GM19035 (cell line): ENCODE results near the gene ENOX2.

Experiments
- ATAC-seq: cut with Tn5 transposase; IDR thresholded peaks from one replicate; pipeline ENCODE4 v1.9.1; 2021; ENCODE audit not compliant: unreplicated experiment

The ENOX2 gene

GRCh38 chrX:130702867-130703707 lies 199.9 kb downstream of the ENOX2 start:
- no peak for ATAC-seq

DNA sequence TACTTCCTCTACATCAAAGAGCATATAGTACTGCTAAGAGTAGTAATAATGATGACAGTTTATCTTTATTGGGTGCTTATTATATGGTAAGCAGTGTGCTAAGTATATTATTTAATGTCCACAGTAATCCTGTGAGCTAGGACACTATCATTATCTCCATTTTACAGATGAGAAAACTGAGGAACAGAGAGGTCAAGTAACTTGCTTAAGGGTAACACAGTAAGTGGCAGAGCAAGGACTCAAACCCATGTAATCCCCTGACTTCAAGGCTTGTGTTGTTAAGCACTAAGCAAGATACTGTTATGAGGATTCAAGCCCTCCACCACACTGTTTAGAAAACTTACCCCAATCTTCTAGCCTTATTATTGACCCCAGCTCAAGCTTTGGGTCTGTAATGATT lies 202.4 kb downstream of the ENOX2 start:
- no peak for ATAC-seq

- ATAC-seq = no peak
Observed at GRCh38 chrX:130699618-130700017, 203.4 kb downstream of the ENOX2 start.

- no peak for ATAC-seq
Observed at GRCh38 chrX:130696542-130696941, 206.5 kb downstream of the ENOX2 start.

DNA sequence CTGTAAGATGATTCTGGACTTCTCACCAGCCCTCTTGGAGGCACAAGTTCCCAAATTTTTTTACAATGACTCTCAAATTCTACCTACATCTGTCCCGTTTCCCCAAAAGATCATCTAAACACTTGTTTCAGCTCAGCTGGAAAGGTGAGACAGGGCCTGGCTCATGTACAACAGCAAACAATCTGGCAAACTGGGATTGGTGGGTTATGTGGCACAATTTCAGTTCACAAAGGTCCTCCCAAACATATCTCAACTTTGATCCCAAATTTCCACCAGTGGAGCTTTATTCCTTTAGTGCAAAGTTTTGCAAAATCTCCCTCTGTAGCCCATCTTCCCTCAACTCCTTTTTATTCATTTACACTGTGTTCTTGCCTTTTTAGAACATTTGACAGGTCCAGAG lies 207.1 kb downstream of the ENOX2 start:
- no peak for ATAC-seq

GRCh38 chrX:130694983-130695382 lies 208.0 kb downstream of the ENOX2 start:
- ATAC-seq = no peak

- no peak for ATAC-seq
Observed at GRCh38 chrX:130691576-130691975, 211.4 kb downstream of the ENOX2 start.

DNA sequence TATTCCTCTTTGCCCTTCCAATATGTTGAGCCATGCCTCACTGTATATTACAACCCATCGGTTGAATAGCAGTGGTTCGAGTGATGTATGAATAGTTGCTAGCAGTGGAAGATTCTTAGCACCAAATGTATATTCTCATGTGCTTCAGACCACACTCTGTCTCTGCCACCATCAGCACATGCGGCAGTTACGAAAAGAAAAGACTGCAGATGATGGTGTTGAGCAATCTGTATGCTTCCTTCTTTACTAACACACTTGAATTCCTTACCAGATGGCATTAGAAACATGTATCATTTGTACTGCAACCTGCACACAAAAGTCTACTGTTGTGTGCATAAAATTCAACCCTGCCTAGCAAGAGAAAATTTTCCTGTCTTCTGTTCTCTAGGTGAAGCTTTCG lies 214.6 kb downstream of the ENOX2 start:
- no peak for ATAC-seq

DNA sequence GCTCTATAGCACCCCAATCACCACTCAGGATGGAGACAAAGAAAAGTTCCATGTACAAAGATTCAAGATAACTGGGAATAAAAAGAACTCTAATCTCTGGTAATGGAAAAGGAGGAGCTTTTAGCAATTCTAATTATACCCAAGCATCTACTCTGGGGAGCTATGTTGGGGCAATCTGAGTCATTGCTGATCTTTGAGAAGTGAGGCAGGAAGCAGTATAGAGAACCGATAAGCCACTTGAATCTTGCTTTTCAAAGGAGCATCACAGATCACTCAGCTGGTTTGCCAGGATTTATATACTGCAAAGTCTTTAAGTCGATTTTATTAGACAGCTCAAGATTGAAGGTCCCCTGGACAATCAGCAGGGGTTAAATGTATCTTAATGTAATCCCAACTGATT lies 220.0 kb downstream of the ENOX2 start:
- ATAC-seq = no peak

GRCh38 chrX:130680164-130681035 lies 222.6 kb downstream of the ENOX2 start:
- ATAC-seq = no peak

DNA sequence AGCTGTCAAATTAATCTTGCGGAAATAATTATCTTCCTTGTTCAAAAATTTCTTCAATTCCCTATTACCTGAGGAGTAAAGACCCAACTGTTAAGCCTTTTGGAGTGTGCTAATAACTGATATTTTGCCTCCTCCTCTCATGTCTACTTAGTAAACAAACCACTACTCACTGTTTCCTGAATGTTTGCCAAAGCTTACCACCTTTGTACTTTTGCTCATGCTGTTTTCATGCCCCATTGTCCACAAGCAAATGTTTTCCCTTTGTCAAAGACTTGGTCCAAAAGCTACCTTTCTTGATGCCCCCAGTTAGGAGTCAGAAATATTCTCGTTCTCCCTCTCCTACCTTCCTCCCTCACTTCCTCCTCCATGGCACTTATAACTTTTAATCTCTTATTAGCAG lies 226.1 kb downstream of the ENOX2 start:
- no peak for ATAC-seq

DNA sequence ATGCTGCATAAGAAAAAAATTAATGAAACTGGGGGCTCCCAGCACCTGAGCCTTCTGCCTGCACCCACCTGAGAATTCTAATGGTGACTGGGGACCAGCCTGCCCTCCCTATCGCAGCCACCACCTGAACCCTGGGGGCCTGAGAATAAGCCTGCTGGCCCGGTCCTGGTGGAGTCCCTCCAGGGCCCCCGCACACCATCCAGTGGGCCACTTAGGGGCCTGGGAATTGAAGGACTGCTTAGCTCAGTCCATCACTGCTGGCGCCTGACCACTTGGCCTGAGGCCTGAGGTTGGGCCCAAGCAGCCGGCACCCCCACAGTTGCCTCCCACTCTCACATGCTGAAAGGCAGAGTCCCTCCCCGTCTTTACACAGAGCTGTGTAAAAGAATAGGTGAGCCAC lies 230.8 kb downstream of the ENOX2 start:
- no peak for ATAC-seq

DNA sequence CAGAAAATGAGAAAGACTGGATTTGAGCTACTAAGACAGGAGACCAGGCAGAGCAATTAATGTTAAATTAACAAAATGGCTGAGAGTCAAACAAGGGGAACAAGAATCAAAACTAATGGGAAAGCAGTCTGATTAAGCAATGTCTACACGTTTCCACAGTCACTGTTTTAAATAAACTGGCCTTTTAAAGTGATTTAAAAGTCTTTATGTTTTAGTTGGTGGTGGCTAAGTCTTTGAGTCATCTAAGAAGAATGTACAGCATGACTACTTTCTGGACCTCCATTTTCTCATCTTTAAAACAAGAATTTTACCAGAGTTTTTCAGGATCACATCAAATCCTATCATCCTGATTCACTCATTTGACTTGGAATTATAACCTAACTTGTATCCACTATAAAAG lies 233.8 kb downstream of the ENOX2 start:
- no peak for ATAC-seq

- no peak for ATAC-seq
Observed at GRCh38 chrX:130665263-130665662, 237.7 kb downstream of the ENOX2 start.

- no peak for ATAC-seq
Observed at GRCh38 chrX:130658310-130658709, 244.7 kb downstream of the ENOX2 start.

- ATAC-seq = no peak
Observed at GRCh38 chrX:130654409-130654950, 248.5 kb downstream of the ENOX2 start.

DNA sequence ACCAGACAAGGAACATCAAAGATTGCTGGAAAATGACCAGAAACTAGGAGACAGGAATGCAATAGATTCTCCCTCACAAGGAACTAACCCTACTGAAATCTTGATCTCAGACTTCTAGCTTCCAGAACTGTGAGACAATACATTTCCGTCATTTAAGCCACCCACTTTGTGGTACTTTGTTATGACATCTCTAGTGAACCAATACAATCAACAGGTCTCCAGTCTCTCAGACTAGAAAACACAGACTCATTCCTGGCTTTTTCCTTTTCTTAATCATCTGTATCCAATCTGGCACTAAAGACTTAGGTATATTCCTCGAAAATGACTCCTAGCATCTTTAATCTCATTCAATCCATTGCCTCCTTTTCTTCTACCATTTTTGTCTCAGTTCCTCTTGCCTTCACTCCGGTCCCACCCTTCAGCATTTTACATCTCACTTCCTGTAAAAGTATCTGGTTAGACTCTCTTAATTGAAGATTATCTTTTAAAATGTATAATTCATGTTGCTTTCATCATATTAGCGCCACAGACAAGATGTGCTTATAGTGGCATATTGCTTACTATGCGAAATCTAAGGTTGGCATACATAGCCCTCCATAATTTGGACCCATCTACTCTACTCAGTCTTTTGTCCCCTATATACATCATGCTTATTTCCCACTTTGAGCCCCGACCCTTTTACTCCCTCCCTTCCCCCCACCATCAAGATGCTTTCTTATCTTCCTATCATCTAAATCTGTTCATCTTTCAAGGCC lies 250.0 kb downstream of the ENOX2 start:
- no peak for ATAC-seq

GRCh38 chrX:130649738-130650137 lies 253.3 kb downstream of the ENOX2 start:
- no peak for ATAC-seq

DNA sequence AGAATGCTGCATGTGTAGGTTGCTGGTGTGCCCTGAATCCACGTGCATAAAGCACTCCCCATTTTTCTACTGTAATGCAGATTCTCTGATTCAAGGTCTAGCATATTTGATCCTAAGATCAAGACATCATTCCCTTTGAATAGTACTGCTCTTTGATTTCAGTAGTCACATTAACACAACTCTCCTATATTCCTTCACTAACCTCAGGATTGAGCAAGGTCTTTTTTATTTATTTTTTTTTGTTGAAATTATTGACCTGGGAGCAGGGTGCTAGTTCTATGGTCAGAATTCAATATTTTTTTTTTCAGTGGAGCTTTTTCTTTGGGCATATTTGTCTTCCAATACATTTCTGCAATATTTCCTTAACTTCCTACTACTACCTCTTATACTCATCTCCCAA lies 255.5 kb downstream of the ENOX2 start:
- no peak for ATAC-seq

GRCh38 chrX:130645955-130646583 lies 256.9 kb downstream of the ENOX2 start:
- ATAC-seq = no peak

GRCh38 chrX:130637591-130637990 lies 265.4 kb downstream of the ENOX2 start:
- no peak for ATAC-seq
